HEK293T (cell line): ENCODE measurements around the gene REELD1.

ENCODE experiments used
- CTCF ChIA-PET: fragments of 350-600 bp; formaldehyde crosslinking; extraction: SDS; loops from one replicate; lab custom pipeline; 2021; ENCODE audit warnings: antibody characterized with exemption, inconsistent platforms; lab: Yijun Ruan, JAX
- POLR2A ChIA-PET: fragments of 350-600 bp; formaldehyde crosslinking; extraction: SDS; loops from one replicate; lab custom pipeline; 2020; ENCODE audit warnings: antibody characterized with exemption, inconsistent platforms; lab: Yijun Ruan, JAX
- DNase-seq: peaks from one replicate; pipeline ENCODE4 v3.0.0; 2012; ENCODE audit warnings: mixed read lengths; ENCODE audit errors: extremely low spot score
- ARNT ChIP-seq: fragments of 450-650 bp; IDR thresholded peaks from 2 replicates; pipeline ENCODE4 v1.6.1; 2017; ENCODE audit warnings: mild to moderate bottlenecking
- BHLHE40 ChIP-seq: fragments of 450-650 bp; IDR thresholded peaks from 2 replicates; pipeline ENCODE4 v1.6.1; 2016; ENCODE audit warnings: mild to moderate bottlenecking, moderate library complexity, borderline replicate concordance
- CTBP1 ChIP-seq: fragments of 450-650 bp; IDR thresholded peaks from 2 replicates; pipeline ENCODE4 v1.6.1; 2016; ENCODE audit warnings: borderline replicate concordance
- ELF4 ChIP-seq: fragments of 450-650 bp; IDR thresholded peaks from 2 replicates; pipeline ENCODE4 v1.6.1; 2017; ENCODE audit warnings: antibody characterized with exemption
- FOXA1 ChIP-seq: fragments of 450-650 bp; IDR thresholded peaks from 2 replicates; pipeline ENCODE4 v1.6.1; 2016; ENCODE audit warnings: mild to moderate bottlenecking
- FOXK2 ChIP-seq: fragments of 450-650 bp; IDR thresholded peaks from 2 replicates; pipeline ENCODE4 v1.6.1; 2016; ENCODE audit warnings: mild to moderate bottlenecking
- FOXM1 ChIP-seq: fragments of 450-650 bp; IDR thresholded peaks from 2 replicates; pipeline ENCODE4 v1.6.1; 2017; ENCODE audit warnings: mild to moderate bottlenecking, borderline replicate concordance
- HDGF ChIP-seq: fragments of 450-650 bp; IDR thresholded peaks from 2 replicates; pipeline ENCODE4 v1.6.1; 2017; ENCODE audit warnings: antibody characterized with exemption, borderline replicate concordance
- L3MBTL2 ChIP-seq: fragments of 450-650 bp; conservative IDR thresholded peaks from 2 replicates; pipeline ENCODE4 v1.6.1; 2016; ENCODE audit warnings: mild to moderate bottlenecking
- LEF1 ChIP-seq: fragments of 450-650 bp; IDR thresholded peaks from 2 replicates; pipeline ENCODE4 v1.6.1; 2017; ENCODE audit warnings: mild to moderate bottlenecking, borderline replicate concordance
- NFRKB ChIP-seq: fragments of 450-650 bp; IDR thresholded peaks from 2 replicates; pipeline ENCODE4 v1.6.1; 2016; ENCODE audit warnings: mild to moderate bottlenecking, moderate library complexity
- PKNOX1 ChIP-seq: fragments of 450-650 bp; IDR thresholded peaks from 2 replicates; pipeline ENCODE4 v1.6.1; 2016
- SP1 ChIP-seq: fragments of 450-650 bp; IDR thresholded peaks from 2 replicates; pipeline ENCODE4 v1.6.1; 2017
- SUZ12 ChIP-seq: fragments of 450-650 bp; IDR thresholded peaks from 2 replicates; pipeline ENCODE4 v1.6.1; 2016; ENCODE audit warnings: mild to moderate bottlenecking
- TARDBP ChIP-seq: fragments of 450-650 bp; IDR thresholded peaks from 2 replicates; pipeline ENCODE4 v1.6.1; 2016
- ZNF384 ChIP-seq: fragments of 450-650 bp; IDR thresholded peaks from 2 replicates; pipeline ENCODE4 v1.6.1; 2016

The REELD1 gene

GRCh38 chr4:146260521-146260920, 46.2 kb downstream of the REELD1 start:
- DNase-seq, result no peak
- ChIA-PET CTCF (no interaction called here), POLR2A (no interaction called here)
- TF ChIP-seq L3MBTL2 (no peak), SUZ12 (no peak), FOXM1 (no peak), ZNF384 (no peak), NFRKB (no peak), BHLHE40 (no peak), SP1 (no peak)

- no peak for DNase-seq
- POLR2A ChIA-PET, result no interaction called here
- CTCF ChIA-PET, result no interaction called here
Measured at GRCh38 chr4:146261041-146261440, 46.7 kb downstream of the REELD1 start.

DNA sequence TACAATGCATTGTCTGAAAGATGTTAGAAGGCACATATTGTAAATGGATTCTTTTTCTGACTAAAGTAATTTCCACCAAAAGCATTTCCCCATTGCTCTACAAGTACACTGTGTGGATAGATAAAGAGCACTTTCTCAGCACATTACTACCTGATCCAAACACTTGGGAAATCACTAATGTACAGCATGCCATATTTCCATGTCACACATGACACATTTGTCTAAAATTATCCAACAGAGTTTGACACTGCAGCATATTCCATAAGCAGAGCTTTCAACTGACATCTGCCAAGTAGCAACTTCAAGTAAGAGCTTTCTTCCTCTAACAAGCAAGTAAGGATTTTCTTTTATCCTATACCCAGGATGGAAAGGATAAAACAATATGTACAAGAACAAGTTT, 49.5 kb downstream of the REELD1 start:
- no peak for DNase-seq
- ChIA-PET CTCF (interaction anchor here (1.4 kb wide), 1 partner anchor 19 kb away, joined by 4 read pairs; no protein-coding TSS in a partner anchor), POLR2A (no interaction called here)
- TF ChIP-seq HDGF (no peak), NFRKB (no peak), CTBP1 (no peak), FOXM1 (no peak), ARNT (no peak)

More at GRCh38 chr4:146261041-146261440, 46.7 kb downstream of the REELD1 start:
- no peak for TF ChIP-seq LEF1
- no peak for TF ChIP-seq ARNT

DNA sequence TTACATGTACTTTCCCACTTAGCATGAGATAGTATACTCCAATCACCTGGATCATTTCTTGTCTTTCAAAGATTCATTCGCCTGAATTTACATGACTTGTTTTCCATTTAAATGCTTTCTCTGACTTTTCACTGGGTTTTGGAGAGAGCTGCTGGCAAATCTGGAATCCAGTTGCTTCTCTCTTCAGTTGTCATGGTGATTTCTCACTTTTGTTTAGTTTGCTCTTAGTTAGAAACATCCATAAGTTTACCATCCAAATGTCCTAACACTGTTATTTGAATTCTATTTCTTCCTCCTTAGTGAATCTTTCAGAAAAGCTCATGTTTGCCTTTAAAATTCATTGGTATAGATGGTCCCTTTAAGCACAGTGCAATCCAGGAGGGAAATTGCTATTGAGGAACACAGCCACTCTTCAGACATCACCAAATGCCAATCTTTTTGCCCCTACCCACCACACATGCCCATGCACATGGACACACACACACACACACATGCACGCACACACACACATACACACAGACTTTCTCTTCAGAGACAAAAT, 51.7 kb downstream of the REELD1 start:
- no peak for DNase-seq
- CTCF ChIA-PET, result no interaction called here
- TF ChIP-seq ARNT (no peak), FOXK2 (no peak), BHLHE40 (no peak), FOXA1 (no peak), L3MBTL2 (no peak), FOXM1 (no peak), LEF1 (no peak), TARDBP (no peak), PKNOX1 (no peak), SUZ12 (no peak), HDGF (no peak), ELF4 (no peak), SP1 (no peak), ZNF384 (no peak), NFRKB (no peak)
- POLR2A ChIA-PET, result no interaction called here

- TF ChIP-seq PKNOX1 (no peak), SP1 (no peak), ELF4 (no peak), FOXM1 (no peak)
- ChIA-PET POLR2A (no interaction called here), CTCF (no interaction called here)
- DNase-seq, result no peak
Measured at GRCh38 chr4:146267826-146268225, 53.5 kb downstream of the REELD1 start.

GRCh38 chr4:146269228-146269653, 54.9 kb downstream of the REELD1 start:
- CTCF ChIA-PET, result no interaction called here
- no peak for DNase-seq
- TF ChIP-seq FOXK2 (no peak), TARDBP (no peak), PKNOX1 (no peak), BHLHE40 (no peak), FOXM1 (no peak), HDGF (no peak), FOXA1 (no peak), ELF4 (no peak)
- POLR2A ChIA-PET, result no interaction called here

GRCh38 chr4:146271466-146271865, 57.1 kb downstream of the REELD1 start:
- POLR2A ChIA-PET, result no interaction called here
- CTCF ChIA-PET, result no interaction called here
- TF ChIP-seq FOXK2, result no peak
- TF ChIP-seq SUZ12, result no peak
- TF ChIP-seq FOXA1, result no peak
- no peak for TF ChIP-seq NFRKB
- no peak for TF ChIP-seq ZNF384
- TF ChIP-seq PKNOX1, result no peak
- TF ChIP-seq BHLHE40, result no peak
- TF ChIP-seq ARNT, result no peak
- no peak for DNase-seq
